COLO668 (cell line): Measurements from ENCODE around the gene HIPK3.
"Not testable (repeated sequence)": the region's sequence is repeated elsewhere in the genome, so short reads cannot be mapped to it uniquely, and the experiment has no call there.

Experiments used
- DNase-seq: peaks from one replicate; lab custom pipeline; 2025; ENCODE audit not compliant: unreplicated experiment; lab: John Stamatoyannopoulos, UW

Gene HIPK3

DNA sequence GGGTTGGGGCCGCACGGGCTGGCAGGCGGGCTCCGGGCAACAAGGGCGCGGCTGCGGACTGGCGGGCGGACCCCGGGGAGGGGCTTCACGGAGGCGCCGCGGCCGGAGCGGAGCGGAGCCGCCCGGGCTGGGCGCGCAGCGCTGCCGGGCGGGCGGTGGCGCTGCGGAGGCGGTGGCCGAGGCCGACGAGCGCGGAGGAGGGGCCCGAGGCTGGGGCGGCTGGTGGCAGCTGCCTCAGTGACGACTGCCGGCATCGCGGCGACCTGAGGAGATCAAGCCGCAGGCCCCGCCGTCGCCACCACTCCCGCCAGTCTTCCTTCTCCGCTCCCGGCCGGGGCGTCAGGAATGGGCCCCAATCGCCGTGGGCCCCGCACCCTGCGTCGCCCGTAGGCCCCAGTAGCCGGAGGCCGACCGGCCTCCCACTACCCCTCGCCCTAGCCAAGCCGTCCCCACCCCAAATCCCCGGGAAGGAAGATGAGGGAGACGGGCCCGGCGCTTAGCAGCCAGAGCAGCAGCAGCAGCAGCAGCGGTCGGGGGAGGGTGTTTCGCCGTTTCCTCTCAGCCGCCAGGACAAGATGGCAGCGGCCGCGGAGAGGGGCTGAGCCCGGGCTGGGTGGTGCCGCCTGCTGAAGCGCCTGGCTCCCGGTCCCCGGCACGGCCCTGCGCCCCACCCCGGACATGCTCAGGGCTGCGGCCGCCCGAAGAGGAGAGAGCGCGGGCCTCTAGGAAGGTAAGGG is at the start of gene HIPK3:
TSS of gene HIPK3 (plus strand) at position 222 of the 737 bp plus-strand sequence.
- peak; percentile 91 for DNase-seq

GRCh38 chr11:33207408-33207985 is 49.7 kb upstream of the HIPK3 start:
- no peak for DNase-seq

DNA sequence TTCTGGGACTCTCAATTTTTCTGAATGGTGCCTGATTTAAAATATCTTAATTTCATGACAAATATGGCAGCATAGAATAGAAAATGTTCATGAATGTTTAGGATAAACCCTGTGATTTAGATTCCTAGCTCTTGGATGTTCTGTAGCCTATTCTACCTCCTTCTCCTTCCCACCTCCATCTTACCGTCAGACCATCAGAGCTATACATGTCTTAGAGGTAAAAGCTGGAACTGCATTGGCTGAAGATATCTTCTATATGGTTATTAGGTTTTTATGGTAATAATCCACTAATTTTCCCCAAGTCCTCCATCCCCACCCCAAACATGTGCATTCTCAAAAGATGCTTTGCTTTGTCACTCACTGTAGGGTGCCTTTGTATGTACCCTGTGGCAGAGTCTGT is 49.0 kb upstream of the HIPK3 start:
- DNase-seq: no peak

DNA sequence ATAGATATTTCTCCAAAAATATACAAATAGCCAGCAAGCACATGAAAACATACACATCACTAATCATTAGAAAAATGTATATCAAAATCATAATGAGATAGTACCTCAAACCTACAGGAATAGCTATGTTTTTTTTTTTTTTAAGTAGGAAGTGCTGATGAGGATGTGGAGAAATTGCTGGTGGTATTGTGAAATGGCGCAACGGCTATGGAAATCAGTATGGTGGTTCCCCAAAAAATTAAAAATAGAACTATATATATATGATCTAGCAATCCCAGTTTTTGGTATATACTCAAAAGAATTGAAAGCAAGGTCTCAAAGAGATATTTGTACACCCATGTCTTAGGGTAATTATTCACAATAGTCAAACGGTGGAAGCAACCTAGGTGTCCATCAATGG is 46.0 kb upstream of the HIPK3 start:
- no peak for DNase-seq

GRCh38 chr11:33211580-33211979 is 45.6 kb upstream of the HIPK3 start:
- DNase-seq: no peak

GRCh38 chr11:33214187-33214586 is 43.0 kb upstream of the HIPK3 start:
- no peak for DNase-seq

DNA sequence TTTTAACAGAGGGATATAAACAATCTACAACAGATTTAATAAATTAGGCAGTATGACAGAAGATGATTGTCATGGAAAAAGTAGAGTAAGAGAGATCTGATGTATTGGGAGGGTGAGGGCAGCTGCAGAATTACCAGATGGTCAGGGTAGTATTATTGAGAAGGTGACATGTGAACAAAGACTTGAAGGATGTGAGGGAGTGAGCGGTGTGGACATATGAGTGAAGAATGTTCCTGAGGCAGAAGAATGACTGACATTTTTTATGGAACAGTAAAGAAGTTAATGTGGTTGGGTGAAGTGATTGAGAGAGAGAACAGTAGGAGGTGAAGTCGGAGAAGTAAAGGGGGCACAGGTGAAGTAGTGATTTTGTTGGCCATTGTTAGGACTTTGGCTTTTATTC is 42.4 kb upstream of the HIPK3 start:
- no peak for DNase-seq

- DNase-seq: not testable (repeated sequence)
Observed at GRCh38 chr11:33216676-33217075, 40.5 kb upstream of the HIPK3 start.

DNA sequence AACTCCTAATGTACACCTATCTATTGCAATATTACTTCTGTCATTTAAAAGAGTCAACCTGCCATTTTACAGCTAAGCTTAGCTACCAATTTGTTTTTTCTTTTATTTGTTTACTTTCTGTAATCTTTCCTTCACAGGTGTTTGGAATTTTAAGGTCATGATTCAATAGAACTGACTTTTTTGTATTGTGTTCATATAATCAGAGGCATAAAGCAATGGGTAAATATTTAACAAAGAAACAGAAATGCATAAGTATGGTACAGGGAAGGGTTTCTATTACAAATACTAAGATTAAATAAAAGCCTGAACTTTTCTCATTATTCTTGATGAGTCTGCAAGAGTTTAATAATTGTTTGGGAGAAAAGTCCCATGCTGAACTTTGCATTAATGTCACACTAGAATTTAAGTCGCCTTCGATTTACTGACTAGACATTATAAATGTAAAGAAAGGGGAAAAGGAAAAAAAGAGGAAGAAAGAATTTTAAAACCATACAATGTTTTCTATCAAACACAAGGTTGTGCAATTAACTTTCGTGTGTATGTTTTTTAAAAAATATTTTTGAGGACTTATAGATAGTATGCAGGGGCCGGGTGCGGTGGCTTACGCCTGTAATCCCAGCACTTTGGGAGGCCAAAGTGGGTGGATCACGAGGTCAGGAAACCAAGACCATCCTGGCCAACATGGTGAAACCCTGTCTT is 35.0 kb upstream of the HIPK3 start:
- DNase-seq: no peak

DNA sequence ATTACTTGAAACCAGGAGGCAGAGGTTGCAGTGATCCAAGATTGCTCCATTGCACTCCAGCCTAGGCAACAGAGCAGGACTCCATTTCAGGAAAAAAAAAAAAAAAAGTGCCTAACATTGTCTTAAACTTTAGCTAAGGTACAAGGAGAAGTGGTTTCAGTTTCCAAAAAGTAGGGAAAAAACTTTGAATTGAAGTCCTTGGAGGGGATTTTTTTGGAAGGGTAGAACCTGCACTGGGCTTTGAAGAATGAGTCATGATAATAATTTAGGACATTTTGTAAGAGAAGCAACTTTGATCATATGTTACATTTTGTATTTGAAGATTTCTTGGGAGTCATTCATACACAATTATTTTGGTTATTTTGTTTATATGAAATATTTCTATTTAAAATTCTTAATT is 31.8 kb upstream of the HIPK3 start:
- no peak for DNase-seq

DNA sequence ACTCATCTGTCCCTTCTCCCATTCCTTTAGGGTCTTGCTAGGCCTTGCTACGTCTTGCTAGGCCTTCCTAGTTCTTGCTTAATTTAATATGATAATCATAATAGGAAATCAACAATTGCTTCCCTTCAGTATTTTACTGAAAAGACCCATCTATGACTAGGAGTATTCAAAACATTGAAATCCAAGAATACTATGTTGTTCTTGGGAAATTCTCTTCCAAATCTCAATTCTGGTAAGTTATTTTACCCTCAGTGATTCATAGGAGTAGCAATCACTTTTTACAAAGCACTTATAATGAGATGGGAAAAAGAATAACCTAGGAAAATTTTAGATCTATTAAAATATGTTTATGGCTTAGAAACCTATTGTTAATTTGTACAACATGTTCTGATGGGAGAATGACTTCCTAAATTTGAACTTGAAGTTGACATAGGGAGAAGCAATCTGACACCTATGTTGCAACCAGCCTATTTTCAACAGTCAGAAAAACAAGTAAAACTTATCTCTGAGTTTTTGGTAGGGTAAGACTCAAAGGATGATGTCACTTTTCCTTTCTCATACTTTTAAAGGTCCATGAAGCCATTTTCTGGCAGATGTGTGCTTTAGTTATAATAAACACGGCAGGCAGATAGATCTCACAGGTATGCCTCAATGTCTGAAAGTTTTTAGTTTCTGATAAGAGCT is 29.5 kb upstream of the HIPK3 start:
- no peak for DNase-seq

- DNase-seq: no peak
Observed at GRCh38 chr11:33234397-33235190, 22.6 kb upstream of the HIPK3 start.

DNA sequence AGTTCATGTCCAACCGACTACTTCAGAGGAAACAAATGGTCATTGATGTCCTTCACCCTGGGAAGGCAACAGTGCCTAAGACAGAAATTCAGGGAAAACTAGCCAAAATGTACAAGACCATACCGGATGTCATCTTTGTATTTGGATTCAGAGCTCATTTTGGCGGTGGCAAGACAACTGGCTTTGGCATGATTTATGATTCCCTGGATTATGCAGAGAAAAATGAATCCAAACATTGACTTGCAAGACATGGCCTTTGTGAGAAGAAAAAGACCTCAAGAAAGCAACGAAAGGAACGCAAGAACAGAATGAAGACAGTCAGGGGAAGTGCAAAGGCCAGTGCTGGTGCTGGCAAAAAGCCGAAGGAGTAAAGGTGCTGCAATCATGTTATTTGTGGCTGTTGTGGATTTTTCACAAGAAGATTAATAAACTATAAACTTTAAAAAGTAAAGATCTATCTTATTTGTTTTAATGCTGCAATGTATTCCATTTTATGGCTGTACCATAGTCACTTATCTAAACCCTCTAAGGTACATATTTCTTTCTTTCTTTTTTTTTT is 20.1 kb upstream of the HIPK3 start:
- no peak for DNase-seq

DNA sequence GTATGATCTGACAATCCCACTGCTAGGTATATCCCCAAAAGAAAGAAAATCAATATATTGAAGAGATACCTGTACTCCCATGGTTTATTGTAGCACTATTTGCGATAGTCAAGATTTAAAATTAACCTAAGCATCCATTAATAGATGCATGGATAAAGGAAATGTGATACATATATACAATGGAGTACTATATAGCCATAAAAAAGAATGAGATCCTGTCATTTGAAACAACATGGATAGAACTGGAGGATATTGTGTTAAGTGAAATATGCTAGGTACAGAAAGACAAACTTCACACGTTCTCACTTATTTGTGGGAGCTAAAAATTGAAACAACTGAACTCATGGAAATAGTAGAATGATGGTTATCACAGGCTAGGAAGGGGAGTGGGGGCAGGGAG is 14.6 kb upstream of the HIPK3 start:
- no peak for DNase-seq

GRCh38 chr11:33243654-33244053 is 13.5 kb upstream of the HIPK3 start:
- not testable (repeated sequence) for DNase-seq

- DNase-seq: no peak
Observed at GRCh38 chr11:33248416-33248971, 8.7 kb upstream of the HIPK3 start.

DNA sequence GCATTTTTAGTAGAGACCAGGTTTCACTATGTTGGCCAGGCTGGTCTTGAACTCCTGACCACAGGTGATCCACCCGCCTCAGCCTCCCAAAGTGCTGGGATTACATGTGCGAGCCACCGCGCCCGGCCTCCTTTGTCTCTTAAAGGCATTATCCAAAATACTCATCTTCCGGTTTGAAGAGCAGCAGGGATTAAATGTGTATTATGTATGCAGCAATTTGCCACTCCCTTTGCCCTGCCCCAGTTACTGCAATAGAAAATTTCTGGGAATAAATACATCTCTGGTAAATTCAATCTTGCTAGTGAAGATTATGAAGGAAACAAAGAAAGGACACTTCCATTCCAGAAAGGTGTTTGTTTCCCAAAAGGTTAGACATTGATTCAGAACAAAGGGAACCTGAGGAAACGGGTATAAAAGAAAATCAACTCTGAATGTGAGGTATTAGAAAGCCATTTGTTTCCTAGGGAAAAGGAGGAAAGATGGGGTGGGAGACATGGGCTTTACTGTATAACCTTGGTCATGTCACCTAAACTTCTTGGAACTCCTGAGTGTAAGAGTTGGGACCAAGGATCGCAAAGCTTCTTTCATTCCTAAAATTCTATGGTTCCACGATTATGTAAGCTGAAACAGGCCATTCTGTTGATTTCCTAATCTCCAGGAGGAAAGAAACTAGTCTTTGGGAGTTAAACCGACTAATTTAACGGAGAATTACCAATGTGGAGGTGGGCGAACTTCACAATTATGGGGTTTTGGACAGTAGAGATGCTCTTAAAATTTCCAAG is 959 bp upstream of the HIPK3 start:
- no peak for DNase-seq

GRCh38 chr11:33256813-33257159 is 395 bp upstream of the HIPK3 start:
- no peak for DNase-seq

- DNase-seq: peak; percentile 84
Observed at GRCh38 chr11:33257897-33258630, 883 bp downstream of the HIPK3 start.
